ENCODE measurements around the gene SCP2.
"Not testable (repeated sequence)": the region's sequence is repeated elsewhere in the genome, so short reads cannot be mapped to it uniquely, and the experiment has no call there.

Gene SCP2

DNA sequence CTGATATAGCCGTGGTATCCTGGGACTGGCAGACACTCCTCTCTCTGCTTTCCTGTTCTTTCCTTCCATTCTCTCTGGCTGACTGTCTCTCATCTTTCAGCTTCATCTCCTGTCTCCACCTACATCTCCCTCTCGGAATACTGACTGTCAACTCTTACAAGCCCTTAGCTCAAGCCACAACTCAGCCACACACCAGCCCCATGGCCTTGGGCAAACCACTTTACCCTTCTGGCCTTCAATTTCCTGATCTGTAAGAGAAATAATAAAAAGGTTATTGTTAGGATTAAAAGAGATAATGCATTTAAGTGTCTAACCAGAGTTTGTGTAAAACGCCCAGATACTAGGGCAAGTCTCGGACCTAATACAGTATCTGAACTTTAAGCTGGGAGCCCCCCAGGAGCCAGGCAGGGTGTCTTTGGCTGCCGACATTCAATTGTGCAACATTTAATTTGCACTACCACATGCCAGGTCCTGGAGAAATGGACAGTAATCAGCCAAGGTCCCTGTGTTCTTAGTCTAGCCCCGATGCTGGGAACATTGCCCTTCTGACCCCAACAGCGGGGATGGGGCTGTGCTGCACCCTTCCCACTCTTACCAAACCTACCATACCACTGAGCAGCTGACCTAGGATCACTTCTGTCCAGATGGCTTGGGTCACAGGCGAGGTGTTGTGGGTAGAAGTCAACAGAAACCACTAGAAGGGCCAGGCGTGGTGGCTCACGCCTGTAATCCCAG, 10.7 kb upstream of the SCP2 start:
- DNase-seq (ENCODE audit: low spot score) = no peak

DNA sequence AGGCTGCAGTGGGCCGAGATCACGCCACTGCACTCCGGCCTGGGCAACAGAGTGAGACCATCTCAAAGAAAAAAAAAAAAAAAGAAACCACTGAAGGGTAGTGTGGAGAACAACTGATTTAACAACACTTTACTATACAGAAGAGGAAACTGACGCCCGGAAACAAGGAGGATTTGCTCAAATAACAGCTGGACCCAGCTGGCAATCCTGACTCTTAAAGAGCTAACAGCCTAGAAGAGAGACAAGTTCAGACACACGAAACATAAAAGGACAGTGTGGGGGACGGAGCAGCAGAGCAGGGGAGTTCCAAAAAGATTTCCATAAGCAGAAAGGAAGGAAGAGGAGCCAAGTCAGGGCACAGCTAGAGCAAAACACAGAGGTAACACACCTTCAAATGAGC, 9.9 kb upstream of the SCP2 start:
- DNase-seq (ENCODE audit: low spot score) = no peak

DNA sequence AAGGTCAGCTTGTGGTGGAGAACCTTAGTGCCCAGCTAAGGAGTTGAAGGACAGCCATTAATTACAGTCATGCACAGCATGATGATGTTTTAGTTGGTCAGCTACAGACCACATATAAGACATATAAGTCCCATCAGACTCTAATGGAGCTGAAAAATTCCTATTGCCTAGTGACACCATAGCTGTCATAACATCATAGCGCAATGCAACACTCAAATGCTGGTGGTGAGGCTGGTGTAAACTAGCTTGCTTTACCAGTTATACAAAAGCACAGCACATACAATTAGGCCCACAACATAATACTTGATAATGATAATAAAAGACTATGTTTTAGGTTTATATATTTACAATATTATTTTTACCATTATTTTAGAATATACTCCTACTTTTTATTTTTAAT, 9.5 kb upstream of the SCP2 start:
- DNase-seq (ENCODE audit: low spot score) = no peak

DNA sequence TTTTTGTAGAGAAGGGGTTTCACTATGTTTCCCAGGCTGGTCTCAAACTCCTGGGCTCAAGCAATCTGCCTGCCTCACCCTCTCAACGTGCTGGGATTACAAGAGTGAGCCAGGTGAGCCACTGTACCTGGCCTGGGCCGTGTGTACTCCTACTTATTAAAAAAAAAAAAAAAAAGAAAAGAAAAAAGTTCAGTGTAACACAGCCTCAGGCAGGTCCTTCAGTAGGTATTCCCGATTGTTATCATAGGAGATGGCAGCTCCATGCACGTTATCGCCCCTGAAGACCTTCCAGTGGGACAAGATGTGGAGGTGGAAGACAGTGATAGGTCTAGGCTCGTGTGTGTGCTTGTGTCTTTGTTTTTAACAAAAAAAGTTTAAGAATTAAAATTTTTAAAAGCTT, 8.9 kb upstream of the SCP2 start:
- no peak for DNase-seq (ENCODE audit: low spot score)

DNA sequence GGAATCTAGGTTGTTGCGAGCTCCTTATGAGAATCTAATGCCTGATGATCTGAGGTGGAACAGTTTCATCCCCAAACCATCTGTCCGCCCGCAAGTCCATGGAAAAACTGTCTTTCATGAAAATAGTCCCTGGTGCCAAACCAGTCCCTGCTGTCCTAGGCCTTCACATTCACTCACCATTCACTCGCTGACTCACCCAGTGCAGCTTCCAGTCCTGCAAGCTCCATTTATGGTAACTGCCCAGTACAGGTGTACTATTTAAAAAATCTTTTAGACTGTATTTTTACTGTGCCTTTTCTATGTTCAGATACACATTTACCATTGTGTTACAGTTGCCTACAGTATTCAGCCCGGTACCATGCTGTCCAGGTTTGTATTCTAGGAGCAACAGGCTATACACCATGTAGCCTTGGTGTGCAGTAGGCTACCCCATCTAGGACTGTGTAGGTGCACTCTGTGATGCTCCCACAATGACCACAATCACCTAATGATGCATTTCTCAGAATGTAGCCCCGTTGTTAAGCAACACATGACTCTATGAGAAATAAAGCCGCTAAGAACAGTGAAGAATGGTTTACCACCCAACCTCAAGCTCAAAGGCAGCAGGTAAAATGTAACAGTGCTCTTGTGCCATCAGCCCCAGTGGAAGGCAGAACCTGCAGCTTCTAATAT, 7.9 kb upstream of the SCP2 start:
- no peak for DNase-seq (ENCODE audit: low spot score)

DNA sequence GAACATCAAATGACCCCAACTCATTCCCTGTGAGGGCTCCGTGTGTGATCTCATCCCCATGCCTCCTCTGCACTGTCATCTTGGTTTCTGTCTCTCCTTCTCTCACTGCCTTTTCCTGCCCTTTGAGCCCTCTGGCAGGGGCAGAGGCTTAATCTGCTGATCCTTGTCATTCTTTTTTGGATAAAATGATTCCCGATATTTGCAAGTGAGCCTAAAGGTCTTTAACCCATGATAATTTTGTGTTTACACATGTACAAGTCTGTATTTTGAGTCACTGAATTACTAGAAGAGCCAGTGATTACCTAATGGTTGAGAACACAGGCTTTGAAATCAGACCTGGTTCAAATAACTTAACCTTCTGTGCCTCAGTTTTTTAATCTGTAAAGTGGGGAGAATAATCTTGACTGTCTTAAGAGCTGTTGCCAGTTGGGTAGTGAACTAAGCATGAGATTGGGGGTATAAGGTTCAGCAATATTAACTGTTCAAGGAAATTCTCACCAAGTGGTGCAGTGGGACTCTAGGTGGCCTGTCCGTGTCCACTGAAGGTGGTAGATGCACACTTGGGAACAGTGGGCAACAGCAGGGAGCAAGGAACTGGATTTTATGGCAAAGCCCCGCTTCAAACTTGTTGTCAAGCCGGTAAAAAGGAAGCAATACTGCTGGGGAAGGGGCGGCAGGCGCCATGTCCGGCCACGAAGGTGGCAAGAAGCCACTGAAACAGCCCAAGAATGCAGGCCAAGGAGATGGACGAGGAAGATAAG, 7.2 kb upstream of the SCP2 start:
- no peak for DNase-seq (ENCODE audit: low spot score)

DNA sequence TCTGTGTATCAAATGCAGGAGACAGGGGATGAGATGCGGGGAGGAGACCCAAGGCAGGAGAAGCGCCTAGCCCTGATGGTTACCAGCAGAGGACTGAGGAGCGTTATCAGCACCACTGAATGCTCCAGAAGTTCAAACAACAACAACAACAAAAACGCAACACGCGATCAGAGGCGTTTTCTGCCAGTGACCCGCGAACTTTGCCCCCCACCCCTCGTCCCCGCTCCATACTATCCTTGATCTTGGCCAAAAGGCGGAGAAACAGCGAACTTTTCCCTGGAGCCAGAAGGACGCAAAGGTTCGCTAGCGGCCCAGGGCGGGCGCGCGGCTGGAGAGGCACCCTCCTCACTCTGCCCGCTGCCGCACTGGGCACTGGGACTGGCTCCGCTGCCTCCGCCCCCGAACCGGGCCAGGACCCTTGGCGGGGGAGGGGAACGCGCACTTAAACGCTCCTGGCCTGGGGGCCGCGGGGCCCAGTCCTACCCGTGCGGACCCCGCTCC, 6.2 kb upstream of the SCP2 start:
- DNase-seq (ENCODE audit: low spot score) = no peak

DNA sequence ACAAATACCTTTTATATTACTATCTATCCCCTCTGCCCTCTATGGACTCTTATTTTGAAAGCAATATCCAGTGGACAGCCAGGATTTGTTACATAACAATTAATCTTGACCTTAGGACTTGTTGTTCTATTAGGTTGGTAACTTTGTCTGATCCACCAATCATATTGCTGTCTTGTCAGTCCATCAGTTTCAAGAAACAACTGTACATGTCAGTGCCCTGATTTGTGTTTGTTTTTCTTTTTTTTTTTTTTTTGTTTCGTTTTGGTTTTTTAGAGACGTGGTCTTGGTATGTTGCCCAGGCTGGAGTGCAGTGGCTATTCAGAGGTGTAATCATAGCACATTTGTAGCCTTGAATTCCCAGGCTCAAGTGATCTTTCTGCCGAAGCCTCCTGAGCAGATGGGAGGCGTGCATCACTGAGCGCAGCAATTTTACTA, 1.5 kb upstream of the SCP2 start:
- no peak for DNase-seq (ENCODE audit: low spot score)

DNA sequence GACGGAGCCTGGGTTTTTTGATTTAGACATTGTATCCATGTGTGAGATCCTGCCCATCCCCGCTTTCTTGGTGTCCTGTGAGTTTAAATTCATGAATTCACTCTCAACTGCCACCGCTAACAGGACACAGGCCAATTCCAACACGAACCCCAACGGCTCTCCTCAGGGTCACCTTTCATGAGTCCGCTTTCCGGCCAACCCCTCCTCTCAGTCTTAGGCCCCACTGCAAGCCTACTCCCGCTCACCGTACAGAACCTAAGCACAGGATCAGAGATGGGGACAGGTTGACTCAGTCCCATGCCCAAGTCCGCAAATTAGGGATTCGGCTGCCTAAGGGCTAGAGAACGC, 238 bp upstream of the SCP2 start:
- DNase-seq (ENCODE audit: low spot score) = no peak

DNA sequence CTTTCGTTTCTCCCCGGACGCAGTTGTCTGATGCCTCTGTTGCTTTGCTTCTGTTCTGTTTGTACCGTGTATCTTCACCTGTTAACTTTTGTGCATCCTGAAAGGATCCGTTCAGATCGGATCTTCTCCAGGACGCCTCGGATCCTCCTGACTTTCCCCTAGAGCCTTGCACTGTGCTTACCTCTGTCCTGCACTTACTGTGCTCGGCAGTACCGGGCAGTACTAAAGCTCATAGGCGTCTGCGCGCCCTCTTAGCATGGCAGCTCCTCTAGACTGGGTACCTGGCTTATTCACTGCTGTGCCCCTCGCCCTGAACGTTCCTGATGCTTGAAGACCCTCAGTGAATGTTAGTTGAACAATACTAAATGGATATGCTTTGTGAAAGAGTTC, 934 bp downstream of the SCP2 start:
- no peak for DNase-seq (ENCODE audit: low spot score)

DNA sequence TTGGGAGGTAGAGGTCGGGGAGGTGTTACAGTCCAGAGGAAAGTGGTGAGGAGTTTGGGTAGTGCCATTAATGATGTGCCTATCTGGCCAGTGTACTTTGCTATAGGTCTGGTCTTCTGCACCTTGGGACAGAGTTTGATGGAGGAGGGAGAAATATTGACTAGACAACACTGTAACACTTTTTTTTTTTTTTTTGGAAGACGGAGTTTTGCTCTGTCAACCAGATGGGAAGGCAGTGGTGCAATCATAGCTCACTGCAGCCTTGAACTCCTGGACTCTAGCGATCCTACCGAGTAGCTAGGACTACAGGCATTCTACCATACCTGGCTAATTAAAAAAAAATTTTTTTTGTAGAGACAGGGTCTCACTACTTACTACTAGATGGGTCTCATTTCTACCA, 1.9 kb downstream of the SCP2 start:
- DNase-seq (ENCODE audit: low spot score) = no peak

DNA sequence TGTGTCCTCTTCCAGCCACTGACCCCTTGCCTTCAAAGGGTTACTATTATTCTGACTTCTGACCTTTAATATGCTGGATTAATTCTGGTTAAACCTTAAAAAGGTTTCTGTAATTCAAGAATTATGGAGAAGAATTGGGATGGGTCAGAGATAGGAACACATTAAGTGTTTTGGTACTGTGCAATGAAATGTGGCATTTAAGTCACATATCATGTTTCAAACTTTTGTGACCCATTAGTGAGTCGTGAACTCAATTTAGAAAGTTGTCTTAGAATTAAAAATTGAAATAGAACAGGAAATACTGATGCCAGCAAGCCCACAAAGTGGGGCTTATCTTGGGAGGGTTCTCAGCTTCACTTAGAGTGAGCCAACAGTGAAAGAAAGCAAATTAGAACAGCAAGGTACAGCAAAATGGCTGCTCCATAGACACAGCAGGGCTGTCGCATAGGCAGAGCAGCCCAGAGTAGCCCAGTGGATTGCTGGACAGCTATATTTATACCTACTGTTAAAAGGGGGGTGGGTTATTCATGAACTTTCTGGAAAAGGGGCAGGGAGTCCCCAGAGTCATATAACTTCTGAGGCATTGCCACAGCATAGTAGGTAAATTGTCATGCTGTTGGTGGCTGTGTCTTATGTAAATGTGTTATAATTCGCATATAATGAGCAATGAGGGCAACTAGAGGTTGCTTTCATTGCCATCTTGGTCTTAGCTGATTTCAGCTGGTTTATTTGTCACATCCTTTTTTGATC, 10.5 kb downstream of the SCP2 start:
- no peak for DNase-seq (ENCODE audit: low spot score)

DNA sequence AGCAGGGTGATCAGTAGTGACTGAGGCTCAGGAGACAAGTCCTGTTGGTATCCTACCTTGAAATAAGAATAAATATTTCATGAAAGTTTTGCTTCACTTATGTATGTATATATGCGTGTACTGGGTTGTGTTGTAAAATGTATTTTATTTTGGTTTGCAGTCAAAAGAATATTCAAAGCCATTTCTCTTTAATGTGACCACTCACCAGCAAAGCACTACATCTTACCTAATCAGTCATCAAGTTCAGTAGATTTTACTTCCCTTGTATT, 11.0 kb downstream of the SCP2 start:
- DNase-seq (ENCODE audit: low spot score) = no peak

DNA sequence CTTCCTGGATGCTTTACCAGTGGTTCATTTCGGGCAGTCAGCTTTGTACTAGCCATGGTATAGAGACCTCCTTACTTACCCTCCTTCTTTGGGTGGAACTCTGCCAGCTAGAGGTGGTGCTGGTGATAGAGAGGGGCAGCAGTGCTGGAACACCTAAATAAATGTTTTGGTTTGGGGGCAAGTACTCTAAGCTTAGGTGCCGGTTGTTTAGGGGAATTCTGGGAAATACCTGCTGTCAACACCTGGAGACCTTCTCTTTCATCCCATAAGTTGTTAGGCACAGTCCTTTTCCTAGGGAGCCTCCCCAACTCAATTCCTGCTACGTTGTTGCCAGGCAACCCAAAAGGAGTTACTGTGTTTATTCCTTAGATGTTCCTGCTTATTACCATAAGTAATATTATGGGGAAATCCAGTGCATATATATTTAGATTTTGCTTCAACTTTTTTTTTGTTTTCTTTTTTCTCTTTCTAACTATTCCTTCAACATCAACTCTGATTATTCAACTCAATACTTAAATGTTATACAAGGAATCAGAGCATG, 16.9 kb downstream of the SCP2 start:
- DNase-seq (ENCODE audit: low spot score) = no peak

DNA sequence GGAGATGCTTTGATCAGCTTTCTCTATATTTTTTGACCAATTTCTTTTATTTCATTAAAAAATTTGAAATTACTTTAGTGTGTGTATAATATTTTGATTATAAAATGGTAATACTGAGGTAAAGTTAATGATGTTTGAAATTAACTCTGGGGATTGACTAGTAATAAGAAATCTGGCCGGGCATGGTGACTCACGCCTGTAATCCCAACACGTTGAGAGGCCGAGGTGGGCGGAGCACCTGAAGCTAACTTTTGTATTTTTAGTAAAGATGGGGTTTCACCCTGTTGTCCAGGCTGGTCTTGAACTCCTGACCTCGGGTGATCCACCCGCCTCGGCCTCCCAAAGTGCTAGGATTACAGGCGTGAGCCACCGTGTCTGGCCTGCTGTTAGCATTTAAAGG, 17.5 kb downstream of the SCP2 start:
- no peak for DNase-seq (ENCODE audit: low spot score)

DNA sequence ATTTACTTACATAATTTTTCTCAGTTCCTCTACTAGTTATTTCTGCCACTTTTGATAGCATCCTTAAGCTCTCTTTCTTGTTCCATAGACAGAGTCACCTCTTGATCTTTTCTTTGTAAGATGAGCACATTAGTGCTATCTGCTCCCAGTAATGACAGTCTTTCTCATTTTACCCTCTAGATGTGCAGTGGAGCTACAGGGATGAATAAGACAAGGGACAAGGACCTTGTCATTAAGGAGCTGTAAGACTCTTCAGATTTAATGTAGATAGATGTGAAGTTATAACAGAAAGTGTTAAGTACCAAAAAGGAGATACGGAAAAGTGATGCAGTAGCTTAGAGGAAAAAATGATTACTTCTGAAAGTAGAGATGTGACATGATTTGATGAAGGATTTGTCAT, 20.4 kb downstream of the SCP2 start:
- DNase-seq (ENCODE audit: low spot score) = no peak

DNA sequence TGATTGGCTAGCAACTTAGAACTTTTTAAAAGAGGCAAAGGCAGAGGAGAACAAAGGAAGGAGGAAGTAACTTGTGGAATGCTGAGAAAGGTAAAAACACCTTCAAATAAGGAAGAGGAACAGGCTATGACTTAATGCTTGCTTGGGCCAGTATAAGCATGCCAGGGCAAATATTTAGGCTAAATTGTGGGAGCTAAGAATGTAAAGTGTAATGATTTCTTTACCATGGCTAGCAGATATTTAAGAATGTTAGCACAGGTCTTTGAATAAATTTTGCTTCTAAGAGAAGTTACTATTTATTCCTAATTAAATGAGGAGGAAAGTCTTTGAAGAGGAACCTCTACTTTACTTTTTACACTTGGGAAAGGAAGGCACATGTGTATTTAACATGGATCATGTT, 22.5 kb downstream of the SCP2 start:
- not testable (repeated sequence) for DNase-seq (ENCODE audit: low spot score)

DNA sequence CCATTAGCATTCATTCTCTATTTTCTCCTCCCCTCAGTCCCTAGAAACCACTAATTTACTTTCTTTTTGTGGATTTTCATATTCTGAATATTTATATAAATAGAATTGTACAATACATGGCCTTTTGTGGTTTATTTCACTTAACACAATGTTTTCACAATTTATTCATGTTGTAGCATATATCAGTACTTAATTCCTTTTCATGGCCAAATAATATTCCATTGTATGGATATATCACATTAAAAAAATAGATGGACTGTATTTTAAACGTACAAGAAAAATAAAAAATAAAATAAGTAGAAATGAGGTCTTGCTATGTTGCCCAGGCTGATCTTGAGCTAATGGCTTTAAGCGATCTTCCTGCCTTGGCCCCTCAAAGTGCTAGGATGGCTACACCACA, 25.0 kb downstream of the SCP2 start:
- no peak for DNase-seq (ENCODE audit: low spot score)

DNA sequence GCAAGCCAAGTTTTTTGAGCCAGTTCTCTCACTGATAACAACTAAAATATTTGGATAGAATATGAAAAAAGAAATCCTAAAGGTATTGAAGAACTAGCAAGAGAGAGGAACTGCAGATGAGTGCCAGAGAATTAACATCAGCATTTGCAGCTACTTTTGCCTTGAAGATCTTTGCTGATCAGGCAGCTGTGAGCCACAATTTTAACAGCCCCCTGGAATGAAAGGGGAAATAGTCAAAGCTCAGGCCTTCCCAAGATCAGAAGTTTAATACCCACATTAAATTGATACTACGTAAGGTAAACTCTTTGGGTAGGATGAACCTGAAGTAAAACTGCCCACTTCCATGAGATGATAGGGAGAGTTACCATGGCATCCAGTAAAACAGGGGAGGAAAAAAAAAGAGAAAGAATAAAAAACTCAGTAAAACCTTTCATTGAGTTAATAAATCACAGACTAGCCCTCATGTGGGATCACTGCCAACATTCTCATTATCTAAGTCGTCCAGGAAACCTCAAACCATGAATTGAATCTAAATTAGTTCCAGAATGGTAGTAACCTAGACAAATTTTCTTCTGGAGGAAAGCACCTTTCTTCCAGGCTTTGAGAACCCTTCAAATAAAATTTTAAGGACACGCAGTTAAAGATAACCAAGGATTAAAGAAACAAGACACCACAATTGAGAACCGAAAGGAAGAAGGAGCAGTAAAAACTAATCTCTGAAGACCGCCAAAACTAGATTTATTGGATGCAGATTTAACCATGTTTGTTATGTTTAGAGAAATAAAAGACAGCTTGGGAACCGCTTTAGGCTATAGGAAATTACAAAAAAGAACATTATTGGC, 28.3 kb downstream of the SCP2 start:
- no peak for DNase-seq (ENCODE audit: low spot score)

DNA sequence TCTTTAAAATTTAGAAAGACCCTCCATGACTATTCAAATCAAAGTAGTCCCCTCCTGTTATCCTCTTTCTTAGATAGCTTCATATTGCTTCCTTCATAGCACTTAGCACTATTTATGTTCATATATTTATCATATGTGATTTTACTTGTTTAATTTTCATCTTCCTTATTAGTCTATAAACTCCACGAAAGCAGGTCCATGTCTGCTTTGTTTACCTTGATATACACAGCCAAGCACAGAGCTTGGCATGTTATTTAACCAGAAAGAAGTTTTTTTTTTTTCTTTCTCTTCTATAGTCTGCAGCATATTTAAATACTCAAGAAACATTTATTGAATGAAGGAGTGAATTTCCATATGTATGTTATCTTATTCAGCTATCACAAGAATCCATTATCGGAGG, 36.0 kb downstream of the SCP2 start:
- no peak for DNase-seq (ENCODE audit: low spot score)

DNA sequence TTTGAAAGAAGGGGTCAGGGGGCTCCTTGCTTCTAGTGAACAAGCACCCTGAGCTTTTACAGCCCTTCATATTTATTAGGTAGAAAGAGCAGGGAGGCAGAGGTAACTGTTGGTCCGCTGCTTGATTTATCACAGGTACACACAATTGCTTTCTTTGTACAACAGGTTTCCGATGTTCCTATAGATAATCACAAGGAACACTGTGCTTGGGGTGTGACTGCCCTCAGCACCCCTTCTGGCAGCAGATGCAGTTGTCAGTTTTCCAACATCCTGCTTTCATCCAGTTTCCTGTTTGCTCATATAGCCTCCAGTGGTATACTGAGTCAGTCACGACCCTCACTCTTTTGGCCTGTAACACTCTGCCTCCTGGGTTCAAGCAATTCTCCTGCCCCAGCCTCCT, 40.6 kb downstream of the SCP2 start:
- no peak for DNase-seq (ENCODE audit: low spot score)

DNA sequence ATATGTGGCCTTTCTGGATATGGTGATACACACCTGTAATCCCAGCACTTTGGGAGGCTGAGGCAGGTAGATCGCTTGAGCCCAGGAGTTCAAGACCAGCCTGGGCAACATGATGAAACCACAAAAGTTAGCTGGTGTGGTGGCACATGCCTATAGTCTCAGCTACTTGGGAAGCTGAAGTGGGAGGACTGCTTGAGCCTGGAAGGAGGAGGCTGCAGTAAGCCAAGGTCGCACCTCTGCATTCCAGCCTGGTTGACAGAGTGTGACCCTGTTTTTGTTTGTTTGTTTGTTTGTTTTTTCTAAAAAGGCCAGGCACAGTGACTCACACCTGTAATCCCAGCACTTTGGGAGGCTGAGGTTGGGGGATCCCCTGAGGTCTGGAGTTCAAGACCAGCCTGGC, 42.2 kb downstream of the SCP2 start:
- DNase-seq (ENCODE audit: low spot score) = not testable (repeated sequence)
